ENCODE data around the gene CTSD. TPM values are rescaled to one million over a fixed set of nuclear protein-coding genes. Genes with fewer than 3 reads are reported as not detected.

Gene CTSD
- polyA plus RNA-seq, 1 of the 3 experiments (the other 2 are of a cell fraction), result 187 TPM

DNA sequence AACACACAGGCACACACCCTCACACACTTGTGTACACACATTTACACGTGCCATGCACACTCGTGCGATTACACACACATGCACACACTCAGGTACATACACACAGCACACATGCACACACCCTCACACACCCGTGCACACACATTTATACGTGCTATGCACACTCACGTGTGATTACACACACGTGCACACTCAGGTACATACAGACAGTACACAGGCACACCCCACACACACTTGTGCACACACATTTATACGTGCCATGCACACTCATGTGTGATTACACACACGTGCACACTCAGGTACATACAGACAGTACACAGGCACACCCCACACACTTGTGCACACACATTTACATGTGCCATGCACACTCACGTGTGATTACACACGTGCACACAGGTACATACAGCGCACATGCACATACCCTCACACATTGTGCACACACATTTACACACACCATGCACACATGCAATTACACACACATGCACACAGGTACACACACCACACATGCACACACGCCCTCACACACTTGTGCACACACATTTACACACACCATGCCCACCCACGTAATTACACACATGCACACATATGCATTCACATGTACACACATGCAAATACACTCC, 17.9 kb downstream of the CTSD start:
- no peak for TF ChIP-seq RFX5 (IDR thresholded peaks at IDR 0.05; ENCODE audit: low read length)
- no peak for TF ChIP-seq MEF2A (IDR thresholded peaks at IDR 0.05; ENCODE audit: borderline replicate concordance, low read depth)
- TF ChIP-seq, protein P1, sequence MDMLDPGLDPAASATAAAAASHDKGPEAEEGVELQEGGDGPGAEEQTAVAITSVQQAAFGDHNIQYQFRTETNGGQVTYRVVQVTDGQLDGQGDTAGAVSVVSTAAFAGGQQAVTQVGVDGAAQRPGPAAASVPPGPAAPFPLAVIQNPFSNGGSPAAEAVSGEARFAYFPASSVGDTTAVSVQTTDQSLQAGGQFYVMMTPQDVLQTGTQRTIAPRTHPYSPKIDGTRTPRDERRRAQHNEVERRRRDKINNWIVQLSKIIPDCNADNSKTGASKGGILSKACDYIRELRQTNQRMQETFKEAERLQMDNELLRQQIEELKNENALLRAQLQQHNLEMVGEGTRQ (IDR thresholded peaks at IDR 0.05; ENCODE audit: borderline replicate concordance, low read depth, low read length), result no peak
- no peak for TF ChIP-seq TCF12 (IDR thresholded peaks at IDR 0.05)
- TF ChIP-seq FOXM1 (IDR thresholded peaks at IDR 0.05; ENCODE audit: low read depth), result no peak
- TF ChIP-seq FOSL2 (IDR thresholded peaks at IDR 0.05; ENCODE audit: borderline replicate concordance, low read depth), result no peak

DNA sequence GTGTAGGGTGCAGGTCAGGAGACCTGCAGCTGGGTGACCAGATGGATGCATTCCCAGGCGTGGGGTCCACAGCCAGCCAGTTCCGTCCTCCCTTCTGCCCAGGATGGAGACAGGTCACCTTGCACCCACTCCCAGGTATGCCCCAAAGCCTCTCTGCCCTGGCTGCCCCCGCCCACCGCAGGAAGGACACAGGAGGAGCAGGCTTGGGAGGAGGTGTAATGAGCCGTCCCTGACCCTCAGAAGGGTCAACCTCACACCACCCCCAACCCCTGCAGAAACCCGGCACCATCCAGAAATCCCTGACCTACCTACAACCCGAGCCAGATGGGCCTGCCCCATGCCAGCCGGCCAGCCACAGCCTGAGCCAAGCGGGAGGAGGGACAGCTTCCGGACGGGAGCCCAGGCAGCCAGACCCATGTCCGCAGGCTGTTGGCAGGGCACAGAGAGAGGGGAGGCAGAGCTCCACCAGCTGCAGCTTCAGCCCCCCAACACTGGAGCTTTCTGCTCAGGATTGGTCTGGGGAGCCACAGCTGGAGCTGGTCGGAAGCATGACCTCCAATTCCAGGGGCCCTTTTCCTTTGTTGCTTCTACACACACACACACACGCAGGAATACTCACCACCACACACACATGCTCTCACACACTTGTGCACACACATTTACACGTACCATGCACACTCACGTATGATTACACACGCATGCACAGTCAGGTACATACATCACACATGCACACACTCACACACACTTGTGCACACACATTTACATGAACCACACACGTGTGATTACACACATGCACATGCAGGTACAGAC, 18.6 kb downstream of the CTSD start:
- H3F3A ChIP-seq (replicated peaks; ENCODE audit: insufficient read depth), result peaks cover 7% of the 10 kb centered on the region
- H3K27me3 ChIP-seq (ENCODE audit: insufficient read depth), result no peaks in the 10 kb centered on the region
- POLR2A ChIA-PET, result interaction anchor here (0.6 to 0.9 kb wide), 3 partner anchors 51 to 159 kb away, joined by 3 to 7 read pairs (median 3); no protein-coding TSS in a partner anchor
- H3K79me2 ChIP-seq (ENCODE audit: insufficient read depth), result no peaks in the 10 kb centered on the region
- no peaks in the 10 kb centered on the region for H4K20me1 ChIP-seq (ENCODE audit: insufficient read depth)
- no peak overlapping the region for H3K4me2 ChIP-seq
- no peaks in the 10 kb centered on the region for H3K36me3 ChIP-seq (replicated peaks in 1 of 2; ENCODE audit: control insufficient read depth in 1 of 2, insufficient read depth in 2 of 2, low read length in 1 of 2)
- no peaks in the 10 kb centered on the region for H3K9me2 ChIP-seq
- H3K27ac ChIP-seq (ENCODE audit: low read depth in 2 of 2, low read length in 1 of 2), result peak overlapping the region in 1 of 2 experiments; percentile 92; a peak in 2 of 4 replicates
- no peak overlapping the region for H3K4me3 ChIP-seq (ENCODE audit: low read depth in 2 of 2, low read length in 1 of 2)
- peak; percentile 88 for DNase-seq
- TF ChIP-seq FOSL2 (IDR thresholded peaks at IDR 0.05; ENCODE audit: borderline replicate concordance, low read depth) (no peak), YY1 (IDR thresholded peaks at IDR 0.05; ENCODE audit: low read depth) (no peak), RCOR1 (IDR thresholded peaks at IDR 0.05; ENCODE audit: low read length) (peak; percentile 54; the same call in 1 of the 2 replicates), RAD21 (IDR thresholded peaks at IDR 0.05; ENCODE audit: low read length) (peak; percentile 17; the same call in 1 of the 2 replicates), FOXJ3 (CRISPR knock-in tag; IDR thresholded peaks at IDR 0.05) (peak; percentile 89), NFIC (IDR thresholded peaks at IDR 0.05; ENCODE audit: borderline replicate concordance) (no peak), EP300 (IDR thresholded peaks at IDR 0.05; ENCODE audit: borderline replicate concordance in 1 of 2, low read depth in 1 of 2, low read length in 1 of 2) (peak in 1 of 2 experiments; percentile 87; a peak in 2 of 4 replicates), MXI1 (IDR thresholded peaks at IDR 0.05; ENCODE audit: low read depth, low read length) (peak; percentile 50; the same call in 1 of the 2 replicates), CHD2 (IDR thresholded peaks at IDR 0.05; ENCODE audit: low read length, partially characterized antibody) (peak; percentile 74)
- CTCF ChIA-PET, result interaction anchor here (0.5 to 2.6 kb wide), 11 partner anchors 21 to 407 kb away, joined by 3 to 26 read pairs (median 3); no protein-coding TSS in a partner anchor
- no peak overlapping the region for H3K9ac ChIP-seq
- H3K4me1 ChIP-seq (ENCODE audit: control insufficient read depth in 1 of 2, insufficient read depth in 2 of 2, low read depth in 1 of 2, low read length in 1 of 2), result peaks cover 0 to 60% of the 10 kb centered on the region in 2 experiments; a peak in 1 of 4 replicates
- WGBS (ENCODE audit: low lambda C conversion rate), result 43% methylated on average over 11 of the region's 18 CpGs
- no peak overlapping the region for H2AFZ ChIP-seq (ENCODE audit: low read depth)
- H3K9me3 ChIP-seq, result no peaks in the 10 kb centered on the region

More for the DNA sequence above, 17.9 kb downstream of the CTSD start:
- H3F3A ChIP-seq (replicated peaks; ENCODE audit: insufficient read depth), result peaks cover 7% of the 10 kb centered on the region
- H3K27me3 ChIP-seq (ENCODE audit: insufficient read depth), result no peaks in the 10 kb centered on the region
- H3K36me3 ChIP-seq (replicated peaks in 1 of 2; ENCODE audit: control insufficient read depth in 1 of 2, insufficient read depth in 2 of 2, low read length in 1 of 2), result no peaks in the 10 kb centered on the region
- H3K79me2 ChIP-seq (ENCODE audit: insufficient read depth), result no peaks in the 10 kb centered on the region
- H3K9ac ChIP-seq, result no peak overlapping the region
- H3K9me3 ChIP-seq, result no peaks in the 10 kb centered on the region
- H3K27ac ChIP-seq (ENCODE audit: low read depth in 2 of 2, low read length in 1 of 2), result peak overlapping the region in 1 of 2 experiments; percentile 92; a peak in 2 of 4 replicates
- H3K9me2 ChIP-seq, result no peaks in the 10 kb centered on the region
- POLR2A ChIA-PET, result interaction anchor here (0.8 to 1.1 kb wide), 3 partner anchors 52 to 82 kb away, joined by 3 read pairs; no protein-coding TSS in a partner anchor
- H3K4me1 ChIP-seq (ENCODE audit: control insufficient read depth in 1 of 2, insufficient read depth in 2 of 2, low read depth in 1 of 2, low read length in 1 of 2), result peaks cover 0 to 67% of the 10 kb centered on the region in 2 experiments; a peak in 1 of 4 replicates
- H2AFZ ChIP-seq (ENCODE audit: low read depth), result no peak overlapping the region
- no peak overlapping the region for H3K4me2 ChIP-seq
- CTCF ChIA-PET, result interaction anchor here (1.0 to 2.6 kb wide), 6 partner anchors 18 to 106 kb away, joined by 3 to 26 read pairs (median 4); partner anchors contain the start of gene CTSD
- 75% methylated on average over 14 of the region's 14 CpGs for WGBS (ENCODE audit: low lambda C conversion rate)
- no peaks in the 10 kb centered on the region for H4K20me1 ChIP-seq (ENCODE audit: insufficient read depth)
- H3K4me3 ChIP-seq (ENCODE audit: low read depth in 2 of 2, low read length in 1 of 2), result no peak overlapping the region
- DNase-seq, result no peak
